Airway epithelial cell (primary cell): ENCODE results near the gene ADAMTS5. TPM values are rescaled to one million over a fixed set of nuclear protein-coding genes. Genes with fewer than 3 reads are reported as not detected.

ENCODE experiments used
- total RNA-seq: library from RNA; depleted of rRNA; stranded (reverse); fragments of >200 nt; gene quantifications from 2 replicates; pipeline ENCODE4 v1.2.3, GENCODE V29; 2015

Gene ADAMTS5
- not detected in 2 replicates for total RNA-seq

DNA sequence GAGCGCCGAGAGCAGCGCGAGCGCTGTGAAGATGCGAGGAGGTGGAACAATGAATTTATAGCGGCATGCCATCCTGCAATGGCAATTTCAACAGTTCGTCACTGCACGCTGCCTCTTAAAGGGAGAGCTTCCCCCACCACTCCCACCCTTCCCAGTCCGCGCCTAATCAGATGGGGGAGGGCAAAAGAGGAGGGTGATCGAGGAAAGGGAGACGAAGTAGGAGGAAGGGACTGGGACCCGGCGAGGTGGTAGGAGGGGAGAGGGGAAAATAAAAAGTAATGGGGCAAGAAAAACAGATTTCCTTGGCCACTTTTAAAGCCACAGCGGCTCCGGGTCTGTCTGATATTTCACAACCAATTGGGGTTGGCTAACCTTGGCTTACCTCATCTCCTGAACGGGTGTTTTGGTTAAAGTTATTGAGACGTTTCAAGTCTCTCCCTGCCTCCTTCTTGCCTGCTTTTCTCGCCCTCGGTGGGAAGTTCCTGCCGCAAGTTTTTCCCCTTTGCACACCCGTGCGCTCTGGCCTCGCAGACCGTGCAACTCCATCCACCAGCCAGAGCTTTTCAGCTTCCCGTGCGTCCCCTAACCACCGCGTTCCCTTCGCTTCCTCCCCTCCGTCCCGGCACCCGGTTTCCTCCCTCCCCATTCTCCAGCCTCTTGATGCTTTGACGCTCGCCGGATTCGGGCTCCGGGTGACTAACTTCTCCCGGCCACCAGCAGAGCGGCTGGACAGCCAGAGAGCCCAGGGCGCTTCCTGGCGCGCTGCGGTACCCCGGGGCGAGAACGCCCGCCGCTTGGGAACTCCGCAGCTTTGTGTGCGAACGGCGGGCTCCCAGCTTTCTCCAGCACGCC is at the start of gene ADAMTS5:
ADAMTS5 (minus strand) TSS at position 27 of the 852 bp plus-strand sequence. CDS start 697 bp downstream, outside the sequence.

Other genes with a start within 250 kb of the ADAMTS5 start
- gene ADAMTS1, start 121.7 kb downstream of the ADAMTS5 start, total RNA-seq, result 35.0 and 37.0 TPM in 2 replicates